Esophagus squamous epithelium (tissue), 5 donors: Measurements from ENCODE around the gene OBI1. TPM values are rescaled to one million over a fixed set of nuclear protein-coding genes. Genes with fewer than 3 reads are reported as not detected.

Experiments
- DNase-seq: peaks from one replicate; lab custom pipeline; 2025; lab: John Stamatoyannopoulos, UW
- H3K27ac ChIP-seq, 4 donors: fragments of 200-600 bp; sonication (generic); one replicate each; pipeline ENCODE4 v1.5.1; 2016 to 2019; ENCODE audit warnings: mild to moderate bottlenecking in 1 of 4
- H3K27me3 ChIP-seq, 4 donors: fragments of 200-600 bp; sonication (generic); 1 replicate in 3 of 4; 2 replicates in 1 of 4; pipeline versions ENCODE4 v1.5.1 to v1.6.0; 2017 to 2021; ENCODE audit warnings: antibody characterized with exemption in 1 of 4
- H3K36me3 ChIP-seq, 3 donors: fragments of 200-600 bp; sonication (generic); one replicate each; pipeline ENCODE4 v1.5.1; 2016 to 2019
- H3K4me1 ChIP-seq, 3 donors: fragments of 200-600 bp; sonication (generic); one replicate each; pipeline ENCODE4 v1.5.1; 2017 to 2019
- H3K4me3 ChIP-seq, 4 donors: fragments of 200-600 bp; sonication (generic); 1 replicate in 3 of 4; 2 replicates in 1 of 4; pipeline ENCODE4 v1.5.1; 2016 to 2019; ENCODE audit warnings: mild to moderate bottlenecking in 2 of 4, moderate library complexity in 1 of 4
- H3K9me3 ChIP-seq, 3 donors: fragments of 200-600 bp; sonication (generic); one replicate each; pipeline ENCODE4 v1.5.1; 2016 to 2019
- CTCF ChIP-seq, 6 experiments: fragments of 450-650 bp in 4 of 6; fragments of 200-600 bp in 2 of 6; sonication (generic) in 2 of 6; IDR thresholded peaks; one replicate each; pipeline ENCODE4 v1.5.1; 2016 to 2019; ENCODE audit warnings: antibody characterized with exemption in 6 of 6, mild to moderate bottlenecking in 4 of 6, moderate library complexity in 4 of 6
- POLR2A ChIP-seq, 4 donors: fragments of 450-650 bp; IDR thresholded peaks; one replicate each; pipeline ENCODE4 v1.6.1; 2017; ENCODE audit warnings: antibody characterized with exemption in 4 of 4, mild to moderate bottlenecking in 4 of 4, moderate library complexity in 3 of 4
- WGBS, 2 donors: methylation state at CpG; one replicate each; pipeline ENCODE4 v1.1.5; 2018; 5-methylcytosine and 5-hydroxymethylcytosine counted together
- intact Hi-C: fragments of 100-400 bp; cut with DNase I; formaldehyde crosslinking; loops from one replicate; pipeline ENCODE4 v1.15.0; 2022
- total RNA-seq, 4 donors: library from RNA; depleted of rRNA; stranded (reverse); fragments of >200 nt; gene quantifications; one replicate each; pipeline ENCODE4 v1.1.0, GENCODE V29; 2016
- donor health status: DM: yes; HTN: yes; CAD: no.

The OBI1 gene
- total RNA-seq, 4 donors from 2014 or later: 3.4 to 9.3 (median 7.0) TPM

GRCh38 chr13:78593652-78594455 is 65.1 kb downstream of the OBI1 start:
- H3K9me3 ChIP-seq: no peaks in the 10 kb centered on the region
- peaks cover 0 to 27% (median 9%) of the 10 kb centered on the region in 3 donors for H3K4me1 ChIP-seq
- no peaks in the 10 kb centered on the region for H3K36me3 ChIP-seq
- TF ChIP-seq POLR2A (IDR thresholded peaks at IDR 0.05) (no peak), CTCF (IDR thresholded peaks at IDR 0.05) (no peak)
- H3K27ac ChIP-seq: no peak overlapping the region
- intact Hi-C loops: no loop called here
- peaks cover 37 to 100% (median 58%) of the 10 kb centered on the region in 4 donors for H3K27me3 ChIP-seq
- no peak overlapping the region for H3K4me3 ChIP-seq
- WGBS, 2 donors: 8 to 11% methylated on average over 29 of the region's 29 CpGs
- DNase-seq: no peak

- H3K9me3 ChIP-seq: no peaks in the 10 kb centered on the region
- peaks cover 0 to 27% (median 9%) of the 10 kb centered on the region in 3 donors for H3K4me1 ChIP-seq
- DNase-seq: no peak
- H3K4me3 ChIP-seq: no peak overlapping the region
- TF ChIP-seq CTCF (IDR thresholded peaks at IDR 0.05): no peak
- TF ChIP-seq POLR2A (IDR thresholded peaks at IDR 0.05): no peak
- intact Hi-C loops: no loop called here
- H3K27me3 ChIP-seq: peaks cover 37 to 100% (median 56%) of the 10 kb centered on the region in 4 donors
- H3K27ac ChIP-seq: no peak overlapping the region
- H3K36me3 ChIP-seq: no peaks in the 10 kb centered on the region
- WGBS, 2 donors: 20% methylated on average over 13 of the region's 13 CpGs
Observed at GRCh38 chr13:78593129-78593528, 65.8 kb downstream of the OBI1 start.

GRCh38 chr13:78592584-78592983 is 66.4 kb downstream of the OBI1 start:
- Histone ChIP-seq H3K36me3 (no peaks in the 10 kb centered on the region), H3K4me3 (no peak overlapping the region), H3K9me3 (no peaks in the 10 kb centered on the region), H3K27me3 (peaks cover 37 to 100% (median 55%) of the 10 kb centered on the region in 4 donors), H3K27ac (no peak overlapping the region), H3K4me1 (peaks cover 0 to 27% (median 9%) of the 10 kb centered on the region in 3 donors)
- no peak for DNase-seq
- 11 to 20% methylated on average over 6 of the region's 6 CpGs for WGBS, 2 donors
- intact Hi-C loops: no loop called here
- TF ChIP-seq POLR2A (IDR thresholded peaks at IDR 0.05) (no peak), CTCF (IDR thresholded peaks at IDR 0.05) (no peak)

- peaks cover 14 to 100% (median 33%) of the 10 kb centered on the region in 4 donors for H3K27me3 ChIP-seq
- H3K4me3 ChIP-seq: no peak overlapping the region
- no peak for TF ChIP-seq CTCF (IDR thresholded peaks at IDR 0.05)
- no peak for TF ChIP-seq POLR2A (IDR thresholded peaks at IDR 0.05)
- 5% methylated on average over 7 of the region's 7 CpGs for WGBS, 2 donors
- no peaks in the 10 kb centered on the region for H3K9me3 ChIP-seq
- no peak for DNase-seq
- H3K36me3 ChIP-seq: no peaks in the 10 kb centered on the region
- no peak overlapping the region for H3K27ac ChIP-seq
- intact Hi-C loops: no loop called here
- H3K4me1 ChIP-seq: peaks cover 0 to 5% (median 0%) of the 10 kb centered on the region in 3 donors
Observed at GRCh38 chr13:78589206-78589605, 69.7 kb downstream of the OBI1 start.

GRCh38 chr13:78587395-78587794 is 71.6 kb downstream of the OBI1 start:
- no peak overlapping the region for H3K27ac ChIP-seq
- peaks cover 2 to 98% (median 16%) of the 10 kb centered on the region in 4 donors for H3K27me3 ChIP-seq
- DNase-seq: no peak
- H3K9me3 ChIP-seq: no peaks in the 10 kb centered on the region
- H3K4me3 ChIP-seq: no peak overlapping the region
- no peaks in the 10 kb centered on the region for H3K4me1 ChIP-seq
- H3K36me3 ChIP-seq: no peaks in the 10 kb centered on the region
- WGBS, 2 donors: 17 to 22% methylated on average over 14 to 17 of the region's 18 CpGs
- TF ChIP-seq POLR2A (IDR thresholded peaks at IDR 0.05) (no peak), CTCF (IDR thresholded peaks at IDR 0.05) (no peak)
- intact Hi-C loops: no loop called here
